NB4 (cell line): ENCODE data around the gene TSPAN12.

Experiments used
- DNase-seq: peaks from one replicate; pipeline ENCODE4 v3.0.0; 2010; ENCODE audit warnings: low read depth
- H3K4me3 ChIP-seq: one replicate; pipeline ENCODE4 v1.5.1; 2011; ENCODE audit warnings: mild to moderate bottlenecking, low read depth, low read length, moderate library complexity
- CTCF ChIP-seq: IDR thresholded peaks from one replicate; pipeline ENCODE4 v1.5.1; 2012; ENCODE audit warnings: low read depth, low read length
- MAX ChIP-seq: IDR thresholded peaks from 2 replicates; pipeline ENCODE4 v1.6.1; 2011; ENCODE audit warnings: low read depth, low read length
- MYC ChIP-seq: IDR thresholded peaks from 2 replicates; pipeline ENCODE4 v1.6.1; 2011; ENCODE audit warnings: low read depth, low read length
- POLR2A ChIP-seq: IDR thresholded peaks from 2 replicates; pipeline ENCODE4 v1.6.1; 2011; ENCODE audit warnings: mild to moderate bottlenecking; ENCODE audit not compliant: insufficient read length; ENCODE audit errors: extremely low read depth

Gene TSPAN12

GRCh38 chr7:120874722-120875121 lies 16.8 kb upstream of the TSPAN12 start:
- no peak overlapping the region for H3K4me3 ChIP-seq
- DNase-seq = no peak
- TF ChIP-seq POLR2A = no peak
- TF ChIP-seq CTCF = no peak
- TF ChIP-seq MYC = no peak
- no peak for TF ChIP-seq MAX

GRCh38 chr7:120874016-120874415 lies 16.1 kb upstream of the TSPAN12 start:
- H3K4me3 ChIP-seq = no peak overlapping the region
- DNase-seq = no peak
- TF ChIP-seq POLR2A (no peak), MAX (no peak), MYC (no peak), CTCF (no peak)

- TF ChIP-seq POLR2A (no peak), CTCF (no peak), MYC (no peak), MAX (no peak)
- DNase-seq = no peak
- no peak overlapping the region for H3K4me3 ChIP-seq
These were observed 15.5 kb upstream of the TSPAN12 start for GRCh38 chr7:120873401-120873800.

GRCh38 chr7:120869700-120870099 lies 11.8 kb upstream of the TSPAN12 start:
- no peak for DNase-seq
- H3K4me3 ChIP-seq = no peak overlapping the region
- no peak for TF ChIP-seq CTCF
- no peak for TF ChIP-seq MYC
- TF ChIP-seq POLR2A = no peak
- no peak for TF ChIP-seq MAX

GRCh38 chr7:120867932-120868331 lies 10.0 kb upstream of the TSPAN12 start:
- DNase-seq = no peak
- TF ChIP-seq POLR2A (no peak), MAX (no peak), CTCF (no peak), MYC (no peak)
- no peak overlapping the region for H3K4me3 ChIP-seq

GRCh38 chr7:120865191-120865981 lies 7.4 kb upstream of the TSPAN12 start:
- DNase-seq = no peak
- no peak for TF ChIP-seq MYC
- no peak for TF ChIP-seq MAX
- TF ChIP-seq POLR2A = no peak
- H3K4me3 ChIP-seq = no peak overlapping the region
